Stimulated activated CD4-positive, alpha-beta T cell treated with anti-CD3 and anti-CD28 coated beads, Interleukin-4, amount 100 ng/mL, for 24 hours (primary cell): ENCODE measurements around the gene HLA-DMA.

Experiments used
- DNase-seq: peaks from one replicate; pipeline ENCODE4 v3.0.0-alpha.2; 2020

The HLA-DMA gene

DNA sequence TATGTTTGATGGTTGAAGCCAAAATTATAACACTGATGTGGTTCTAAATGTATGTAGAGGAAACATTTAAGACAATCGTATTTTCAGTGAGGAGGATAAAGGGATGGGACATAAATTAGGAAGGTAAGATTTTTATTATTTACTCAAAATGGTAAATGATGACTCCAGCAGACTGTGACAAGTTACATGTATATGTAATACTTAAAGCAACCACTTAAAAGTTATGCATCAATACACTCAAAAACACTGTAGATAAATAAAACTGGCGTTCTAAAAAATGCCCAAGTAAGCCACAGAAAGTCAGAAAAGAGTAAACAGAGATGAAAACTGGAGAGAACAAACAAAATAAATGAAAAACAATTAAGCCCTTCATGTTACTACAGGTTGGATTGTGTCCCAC is 30.8 kb downstream of the HLA-DMA start:
- DNase-seq: no peak

DNA sequence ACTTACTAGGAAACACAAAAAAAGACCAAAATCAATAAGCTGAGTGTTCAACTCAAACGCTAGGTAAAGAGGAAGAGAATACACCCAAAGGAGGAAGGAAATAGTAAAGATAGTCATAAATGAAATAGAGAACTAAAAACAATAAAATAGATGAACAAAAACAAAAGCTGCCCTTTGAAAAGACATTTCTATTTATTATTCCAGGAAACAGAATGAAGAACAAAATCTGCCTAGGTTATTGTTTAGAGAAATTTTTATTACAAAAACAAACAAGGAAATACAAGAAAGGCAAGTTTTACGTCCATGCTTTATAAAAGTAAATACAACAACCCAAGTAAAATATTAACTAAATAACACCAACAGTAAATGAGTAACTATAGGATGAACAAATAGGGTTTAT is 32.2 kb downstream of the HLA-DMA start:
- no peak for DNase-seq

DNA sequence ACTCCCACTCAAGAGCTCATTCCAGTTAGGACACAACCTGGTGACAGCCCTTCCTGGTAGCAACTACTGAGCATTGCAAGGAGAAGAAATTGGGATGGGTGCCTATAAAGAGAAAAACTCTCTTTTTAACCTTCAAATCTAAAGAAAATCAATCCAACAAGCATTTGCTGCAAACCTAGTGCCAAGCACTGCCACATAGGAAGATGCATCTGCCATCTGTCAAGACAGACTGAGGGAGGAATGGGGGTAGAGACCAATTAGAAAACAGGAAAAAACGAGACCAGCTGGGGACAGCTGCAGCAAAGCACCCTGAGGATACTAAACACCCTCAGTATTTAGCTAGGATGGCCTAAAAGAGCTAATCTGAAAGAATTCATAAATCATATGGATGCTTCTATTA is 39.9 kb downstream of the HLA-DMA start:
- DNase-seq: no peak

DNA sequence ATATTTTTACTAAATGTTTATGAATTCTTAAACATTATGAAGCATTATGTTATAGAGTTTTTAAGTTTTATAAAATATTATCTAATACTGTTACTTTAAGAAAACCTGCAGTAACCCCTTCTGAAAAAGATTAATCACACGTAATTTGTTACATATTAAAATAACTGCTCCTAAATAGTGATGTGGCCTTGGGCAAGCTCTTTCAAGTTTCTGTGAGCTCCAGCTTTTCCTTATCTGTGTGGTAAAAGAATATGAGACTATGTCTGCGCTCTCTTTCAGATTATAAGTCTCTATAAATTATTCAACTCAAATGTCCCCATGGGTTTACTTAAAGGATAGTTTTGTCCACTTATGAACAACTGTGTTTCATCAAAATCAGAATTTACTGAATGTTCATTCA is 44.0 kb downstream of the HLA-DMA start:
- no peak for DNase-seq

DNA sequence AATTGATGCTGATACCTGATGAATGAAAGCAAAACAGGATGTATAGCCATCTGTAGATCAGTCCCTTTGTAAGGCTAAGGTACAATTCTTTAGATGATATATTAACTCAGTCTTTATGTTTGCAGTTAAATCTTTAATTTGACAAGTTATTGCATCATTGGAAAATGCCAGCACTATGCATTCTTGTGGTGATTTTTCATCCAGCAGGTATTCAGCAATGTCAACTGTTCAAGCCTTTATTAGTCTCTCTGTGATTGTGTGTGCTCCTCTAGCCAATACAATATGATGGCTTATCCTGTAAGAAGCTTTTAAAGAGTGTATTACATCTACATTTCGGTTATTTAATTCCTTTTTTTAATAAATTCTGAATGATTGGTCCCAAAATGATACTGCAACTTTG is 46.4 kb downstream of the HLA-DMA start:
- no peak for DNase-seq

DNA sequence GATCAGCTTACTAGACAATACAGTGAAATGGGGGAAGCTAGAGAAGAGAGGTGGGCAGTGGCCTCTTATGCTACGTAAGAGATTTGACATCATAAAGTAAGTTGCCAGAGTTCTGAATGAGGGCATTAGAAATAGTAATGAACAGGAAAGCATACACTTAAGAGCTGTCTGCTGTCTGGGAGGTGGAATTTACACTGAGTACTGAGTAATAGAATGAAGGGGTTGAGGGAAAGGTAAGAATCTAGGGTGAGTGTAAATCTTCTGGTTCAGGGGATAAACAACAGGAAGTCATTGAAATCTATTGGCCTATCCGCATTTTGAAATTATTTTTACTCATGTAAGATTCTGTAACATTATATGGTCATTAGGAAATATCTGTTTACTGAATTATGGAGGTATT is 47.8 kb downstream of the HLA-DMA start:
- DNase-seq: no peak

DNA sequence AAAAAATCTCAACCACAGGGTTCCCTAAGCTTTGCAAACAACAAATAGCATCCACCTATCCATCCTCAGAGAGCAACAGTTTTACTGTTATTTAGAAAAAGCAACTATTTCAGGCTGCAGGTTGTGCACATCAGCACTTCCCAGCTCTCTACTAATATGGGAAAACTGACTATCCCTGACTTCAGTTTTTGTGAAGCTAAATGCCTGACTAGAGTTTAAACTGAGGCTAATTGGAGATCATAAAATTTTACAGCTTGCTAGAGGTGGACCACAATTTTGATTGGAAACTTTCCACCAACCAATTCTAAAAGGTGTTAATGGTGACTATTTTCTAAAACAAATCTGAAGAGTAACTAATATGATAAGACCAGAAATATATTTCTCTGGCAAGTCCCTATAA is 48.9 kb downstream of the HLA-DMA start:
- no peak for DNase-seq
